Activated naive CD4-positive, alpha-beta T cell treated with anti-CD3 and anti-CD28 coated beads, Interleukin-2, amount 50 U/mL, for 24 hours (primary cell): ENCODE data around the gene TMEM223.

Experiments
- H3K27ac Mint-ChIP-seq: one replicate; pipeline ENCODE4 v1.8.0; 2021; ENCODE audit warnings: mild to moderate bottlenecking, mixed read lengths
- H3K27me3 Mint-ChIP-seq: one replicate; pipeline ENCODE4 v1.8.0; 2021; ENCODE audit warnings: mixed read lengths
- H3K36me3 Mint-ChIP-seq: one replicate; pipeline ENCODE4 v1.8.0; 2021; ENCODE audit warnings: mixed read lengths
- H3K4me1 Mint-ChIP-seq: one replicate; pipeline ENCODE4 v1.8.0; 2021; ENCODE audit warnings: mixed read lengths
- H3K4me3 Mint-ChIP-seq: one replicate; pipeline ENCODE4 v1.8.0; 2021; ENCODE audit warnings: mild to moderate bottlenecking, mixed read lengths
- H3K9me3 Mint-ChIP-seq: one replicate; pipeline ENCODE4 v1.8.0; 2021; ENCODE audit warnings: mixed read lengths

The TMEM223 gene

GRCh38 chr11:62747475-62748160 lies 44.2 kb downstream of the TMEM223 start:
- H3K4me3 Mint-ChIP-seq, result no peak overlapping the region
- H3K9me3 Mint-ChIP-seq, result no peaks in the 10 kb centered on the region
- no peak overlapping the region for H3K27ac Mint-ChIP-seq
- H3K27me3 Mint-ChIP-seq, result no peaks in the 10 kb centered on the region
- H3K4me1 Mint-ChIP-seq, result peaks cover 23% of the 10 kb centered on the region
- peaks cover 4% of the 10 kb centered on the region for H3K36me3 Mint-ChIP-seq
